Measurements from ENCODE around the gene PCSK5. TPM values are rescaled to one million over a fixed set of nuclear protein-coding genes. Genes with fewer than 3 reads are reported as not detected.

PCSK5 gene
- total RNA-seq, 6 experiments from 2014 or later: 1.4 to 5.8 (median 3.5) TPM

DNA sequence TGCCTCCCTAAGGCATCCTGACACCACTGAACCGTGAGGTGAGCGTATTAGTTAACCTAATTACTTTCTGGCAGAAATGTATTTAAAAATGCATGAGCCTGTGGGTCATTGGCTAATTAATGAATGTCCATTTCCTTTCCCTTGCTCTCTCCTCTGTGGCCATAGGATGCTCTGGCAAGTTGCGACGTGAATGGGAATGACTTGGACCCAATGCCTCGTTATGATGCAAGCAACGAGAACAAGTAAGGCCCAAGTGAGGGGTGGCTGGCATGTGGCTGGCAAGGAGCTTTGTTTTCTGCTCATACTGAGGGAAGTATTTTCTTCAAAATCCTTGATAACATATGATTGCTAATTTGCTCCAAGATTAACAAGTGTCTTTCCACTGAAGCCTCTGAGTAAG, 136.3 kb downstream of the PCSK5 start:
- TF ChIP-seq POLR2A (IDR thresholded peaks at IDR 0.05): no peak
- TF ChIP-seq, protein P1, sequence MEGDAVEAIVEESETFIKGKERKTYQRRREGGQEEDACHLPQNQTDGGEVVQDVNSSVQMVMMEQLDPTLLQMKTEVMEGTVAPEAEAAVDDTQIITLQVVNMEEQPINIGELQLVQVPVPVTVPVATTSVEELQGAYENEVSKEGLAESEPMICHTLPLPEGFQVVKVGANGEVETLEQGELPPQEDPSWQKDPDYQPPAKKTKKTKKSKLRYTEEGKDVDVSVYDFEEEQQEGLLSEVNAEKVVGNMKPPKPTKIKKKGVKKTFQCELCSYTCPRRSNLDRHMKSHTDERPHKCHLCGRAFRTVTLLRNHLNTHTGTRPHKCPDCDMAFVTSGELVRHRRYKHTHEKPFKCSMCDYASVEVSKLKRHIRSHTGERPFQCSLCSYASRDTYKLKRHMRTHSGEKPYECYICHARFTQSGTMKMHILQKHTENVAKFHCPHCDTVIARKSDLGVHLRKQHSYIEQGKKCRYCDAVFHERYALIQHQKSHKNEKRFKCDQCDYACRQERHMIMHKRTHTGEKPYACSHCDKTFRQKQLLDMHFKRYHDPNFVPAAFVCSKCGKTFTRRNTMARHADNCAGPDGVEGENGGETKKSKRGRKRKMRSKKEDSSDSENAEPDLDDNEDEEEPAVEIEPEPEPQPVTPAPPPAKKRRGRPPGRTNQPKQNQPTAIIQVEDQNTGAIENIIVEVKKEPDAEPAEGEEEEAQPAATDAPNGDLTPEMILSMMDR (IDR thresholded peaks at IDR 0.05): no peak
- DNase-seq (no peak), ATAC-seq (no peak)
- no peak overlapping the region for H3K27ac ChIP-seq
- H3K36me3 ChIP-seq: no peaks in the 10 kb centered on the region
- intact Hi-C loops (cut with DNase I): no loop called here
- 92% methylated on average over 5 of the region's 6 CpGs for WGBS (ENCODE audit: insufficient coverage, low coverage, low lambda C conversion rate, missing lambda C conversion rate)
- H3K9me3 ChIP-seq: no peaks in the 10 kb centered on the region
- no peaks in the 10 kb centered on the region for H3K4me1 ChIP-seq
- H3K27me3 ChIP-seq: no peaks in the 10 kb centered on the region
- no peak overlapping the region for H3K4me3 ChIP-seq

DNA sequence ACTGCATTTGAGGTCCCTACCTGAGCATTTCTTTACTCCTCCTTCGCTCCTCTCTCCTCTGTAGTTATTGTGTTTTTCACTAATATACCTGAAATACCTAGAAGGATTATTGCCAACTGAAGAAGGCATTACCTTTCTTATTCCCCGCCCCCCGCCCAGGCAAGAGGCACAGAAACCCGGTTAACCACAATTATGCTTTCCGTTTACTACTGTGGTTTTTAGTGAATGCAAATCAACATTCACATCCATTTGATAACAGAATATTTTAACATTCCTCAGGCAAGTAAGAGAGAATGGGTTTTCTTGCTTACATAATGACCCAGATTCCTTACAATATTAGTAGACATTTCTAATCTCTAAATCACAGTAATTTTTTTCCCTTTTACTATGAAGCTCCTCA, 136.9 kb downstream of the PCSK5 start:
- Histone ChIP-seq H3K9me3 (no peaks in the 10 kb centered on the region), H3K4me1 (no peaks in the 10 kb centered on the region), H3K4me3 (no peak overlapping the region), H3K36me3 (no peaks in the 10 kb centered on the region), H3K27ac (no peak overlapping the region), H3K27me3 (no peaks in the 10 kb centered on the region)
- no peak for DNase-seq
- intact Hi-C loops (cut with DNase I): no loop called here
- TF ChIP-seq POLR2A (IDR thresholded peaks at IDR 0.05): no peak
- TF ChIP-seq, protein P1 (IDR thresholded peaks at IDR 0.05): no peak
- no peak for ATAC-seq
- WGBS (ENCODE audit: insufficient coverage, low coverage, low lambda C conversion rate, missing lambda C conversion rate): 74% methylated on average over 5 of the region's 5 CpGs

DNA sequence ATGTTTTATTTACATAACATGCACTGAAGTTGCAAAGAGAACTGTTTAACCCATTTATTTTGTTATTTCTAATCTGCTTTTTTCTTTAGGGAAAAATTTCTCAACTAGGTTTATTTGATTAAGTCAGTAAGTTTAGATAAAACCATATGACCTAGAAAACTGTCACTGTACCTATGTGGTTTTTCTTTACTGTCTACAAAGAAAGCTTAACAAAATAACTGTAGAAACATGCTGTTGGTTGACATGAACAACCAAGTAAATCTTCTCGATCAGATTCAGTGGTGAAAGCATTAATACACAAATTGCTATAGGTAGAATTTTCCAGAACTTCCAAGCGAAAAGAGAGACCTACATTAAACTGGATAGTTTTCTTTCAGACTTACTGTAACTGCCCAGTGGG, 137.4 kb downstream of the PCSK5 start:
- intact Hi-C loops (cut with DNase I): no loop called here
- Histone ChIP-seq H3K27ac (no peak overlapping the region), H3K4me1 (no peaks in the 10 kb centered on the region), H3K9me3 (no peaks in the 10 kb centered on the region), H3K36me3 (no peaks in the 10 kb centered on the region), H3K4me3 (no peak overlapping the region), H3K27me3 (no peaks in the 10 kb centered on the region)
- ATAC-seq (no peak), DNase-seq (no peak)
- 79% methylated on average over 2 of the region's 2 CpGs for WGBS (ENCODE audit: insufficient coverage, low coverage, low lambda C conversion rate, missing lambda C conversion rate)
- no peak for TF ChIP-seq POLR2A (IDR thresholded peaks at IDR 0.05)

DNA sequence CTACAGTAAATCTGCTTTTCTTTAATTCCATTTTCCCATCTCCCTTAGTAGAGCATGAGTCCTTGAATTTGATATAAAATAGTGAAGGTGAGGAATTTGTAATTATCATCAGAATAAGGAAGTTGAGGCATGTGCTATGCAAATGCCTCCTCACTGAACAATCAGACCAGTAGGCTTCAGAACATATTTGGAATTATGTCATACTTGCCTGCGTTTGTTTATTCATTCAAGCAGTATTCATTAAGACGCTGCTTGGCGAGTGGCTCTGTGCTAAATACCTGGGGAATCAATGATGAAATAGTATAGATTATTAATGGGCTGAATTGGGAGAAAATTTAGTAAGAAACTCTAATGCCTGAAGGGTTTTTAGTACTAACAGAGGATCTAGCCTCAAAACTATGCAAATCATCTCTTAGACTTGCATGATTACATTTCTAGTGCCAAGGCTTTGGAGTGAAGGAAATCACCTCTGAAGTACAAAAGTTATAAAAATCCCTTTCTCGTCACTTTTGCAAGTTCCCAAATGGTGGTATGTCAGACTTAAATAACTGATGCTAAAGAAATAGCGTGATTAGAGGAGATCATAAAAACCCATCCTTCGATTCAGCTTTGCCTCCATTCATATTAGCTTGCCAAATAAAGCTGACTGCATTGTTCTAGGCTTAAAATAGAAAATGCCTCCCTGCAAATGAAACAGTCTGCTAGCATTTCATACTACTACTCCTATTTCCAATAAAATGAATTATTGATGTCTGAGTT, 141.7 kb downstream of the PCSK5 start:
- intact Hi-C loops (cut with DNase I): no loop called here
- 74% methylated on average over 6 of the region's 6 CpGs for WGBS (ENCODE audit: insufficient coverage, low coverage, low lambda C conversion rate, missing lambda C conversion rate)
- Histone ChIP-seq H3K9me3 (no peaks in the 10 kb centered on the region), H3K36me3 (no peaks in the 10 kb centered on the region), H3K27me3 (no peaks in the 10 kb centered on the region), H3K4me3 (no peak overlapping the region), H3K27ac (no peak overlapping the region), H3K4me1 (no peaks in the 10 kb centered on the region)
- DNase-seq (no peak), ATAC-seq (no peak)
- TF ChIP-seq POLR2A (IDR thresholded peaks at IDR 0.05): no peak
- TF ChIP-seq, protein P1 (IDR thresholded peaks at IDR 0.05): no peak

DNA sequence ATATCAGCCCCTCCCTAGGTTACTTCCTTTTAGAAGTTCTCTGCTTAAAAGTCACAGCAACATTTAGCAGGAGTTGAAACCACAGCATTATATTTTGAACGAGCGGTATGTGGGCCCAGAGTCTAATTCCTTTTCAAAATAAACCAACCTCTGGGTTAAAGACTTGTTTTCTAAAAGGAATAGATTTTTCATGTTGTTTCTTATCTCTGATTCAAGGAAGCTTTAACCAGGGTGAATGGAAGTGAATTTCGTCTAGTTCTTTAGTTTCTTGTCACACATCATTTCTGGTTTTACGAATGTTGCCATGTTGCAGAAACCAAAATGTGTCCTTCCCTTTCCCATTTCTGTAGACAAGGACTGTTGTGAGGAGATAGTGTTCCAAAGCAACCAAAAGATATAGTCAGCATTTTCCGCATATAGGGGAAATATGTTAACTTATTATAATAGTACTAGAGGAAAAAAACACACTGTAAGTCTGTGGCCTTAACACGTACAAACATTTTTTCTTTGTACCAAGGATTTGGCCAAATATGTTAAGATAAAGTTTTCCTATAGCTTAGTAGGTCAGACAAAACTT, 142.4 kb downstream of the PCSK5 start:
- Histone ChIP-seq H3K4me3 (no peak overlapping the region), H3K27ac (no peak overlapping the region), H3K9me3 (no peaks in the 10 kb centered on the region), H3K27me3 (no peaks in the 10 kb centered on the region), H3K36me3 (no peaks in the 10 kb centered on the region), H3K4me1 (no peaks in the 10 kb centered on the region)
- no peak for TF ChIP-seq POLR2A (IDR thresholded peaks at IDR 0.05)
- TF ChIP-seq, protein P1 (IDR thresholded peaks at IDR 0.05): no peak
- DNase-seq: no peak
- 82% methylated on average over 6 of the region's 6 CpGs for WGBS (ENCODE audit: insufficient coverage, low coverage, low lambda C conversion rate, missing lambda C conversion rate)
- intact Hi-C loops (cut with DNase I): no loop called here
- ATAC-seq: no peak

All from right lobe of liver (tissue), 6 donors.